GM12878 (cell line): ENCODE measurements around the gene SNRPF.

ENCODE experiments used
- CTCF ChIP-seq, 3 experiments: IDR thresholded peaks in 2 of 3; conservative IDR thresholded peaks in 1 of 3; 2 replicates each; pipeline ENCODE4 v1.5.1; 2011; ENCODE audit warnings: low read depth in 3 of 3, low read length in 3 of 3, mild to moderate bottlenecking in 3 of 3, control low read depth in 2 of 3, moderate library complexity in 2 of 3, inconsistent platforms in 1 of 3, mixed read lengths in 1 of 3; ENCODE audit not compliant: control insufficient read depth in 2 of 3, insufficient read depth in 1 of 3; ENCODE audit errors: extremely low read depth in 1 of 3
- RUNX3 ChIP-seq: IDR thresholded peaks from 2 replicates; pipeline ENCODE4 v1.6.1; 2012; ENCODE audit warnings: low read length, inconsistent platforms

DNA sequence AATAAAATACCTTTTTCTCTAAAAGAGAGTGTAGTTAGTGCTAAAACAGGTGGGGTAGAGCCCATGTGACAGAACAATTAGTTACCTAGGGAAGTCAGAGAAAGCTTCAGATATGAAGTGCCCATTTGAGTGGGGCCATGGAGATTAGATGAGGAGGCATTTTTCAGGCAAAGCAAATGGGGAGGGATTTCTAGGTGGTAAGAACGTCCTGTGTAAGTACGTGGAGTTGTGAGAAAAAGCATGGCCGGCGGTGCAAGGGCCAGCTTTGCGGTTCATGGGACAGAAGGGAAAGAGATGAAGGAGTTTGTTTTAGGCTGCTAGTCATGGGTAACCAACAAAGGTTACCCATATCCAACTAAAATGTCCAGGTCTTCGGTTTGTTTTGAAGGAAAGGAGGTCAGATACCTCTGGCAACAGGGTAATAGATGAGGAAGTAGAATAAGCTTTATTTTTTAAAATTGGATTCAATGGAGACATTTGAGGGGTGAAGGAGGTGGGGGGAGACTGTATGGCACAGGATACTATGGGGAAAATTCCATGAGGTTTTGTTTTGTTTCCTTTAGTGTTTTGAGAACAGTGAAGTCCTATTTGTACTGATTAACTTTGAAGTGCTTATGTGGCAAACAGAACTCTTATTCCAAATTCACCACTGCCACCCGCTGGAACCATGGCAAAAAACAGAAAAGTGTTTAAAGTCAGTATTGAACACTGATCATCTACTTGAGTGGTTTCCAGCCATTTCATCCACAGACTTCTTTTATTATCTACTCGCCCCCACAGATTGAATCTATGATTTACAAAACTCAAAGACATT, 10.0 kb upstream of the SNRPF start:
- TF ChIP-seq CTCF (IDR thresholded peaks at IDR 0.05 in 2 of 3, conservative IDR thresholded peaks at IDR 0.05 in 1 of 3; ENCODE audit: control insufficient read depth in 2 of 3, extremely low read depth in 1 of 3, insufficient read depth in 1 of 3, low read depth in 3 of 3, low read length in 3 of 3), result peak in 2 of 3 experiments; percentile 5 to 24; a peak in 2 of 6 replicates
- TF ChIP-seq RUNX3, result no peak
